VCaP (cell line): ENCODE results near the gene PBXIP1.

Experiments used
- H3K27ac ChIP-seq: fragments of 450-650 bp; 2 replicates; pipeline ENCODE4 v1.5.1; 2017
- TF ChIP-seq, protein P1 (sequence below): fragments of 450-650 bp; conservative IDR thresholded peaks from 2 replicates; pipeline ENCODE4 v1.5.1; 2017; ENCODE audit warnings: mild to moderate bottlenecking, moderate library complexity

PBXIP1 gene

DNA sequence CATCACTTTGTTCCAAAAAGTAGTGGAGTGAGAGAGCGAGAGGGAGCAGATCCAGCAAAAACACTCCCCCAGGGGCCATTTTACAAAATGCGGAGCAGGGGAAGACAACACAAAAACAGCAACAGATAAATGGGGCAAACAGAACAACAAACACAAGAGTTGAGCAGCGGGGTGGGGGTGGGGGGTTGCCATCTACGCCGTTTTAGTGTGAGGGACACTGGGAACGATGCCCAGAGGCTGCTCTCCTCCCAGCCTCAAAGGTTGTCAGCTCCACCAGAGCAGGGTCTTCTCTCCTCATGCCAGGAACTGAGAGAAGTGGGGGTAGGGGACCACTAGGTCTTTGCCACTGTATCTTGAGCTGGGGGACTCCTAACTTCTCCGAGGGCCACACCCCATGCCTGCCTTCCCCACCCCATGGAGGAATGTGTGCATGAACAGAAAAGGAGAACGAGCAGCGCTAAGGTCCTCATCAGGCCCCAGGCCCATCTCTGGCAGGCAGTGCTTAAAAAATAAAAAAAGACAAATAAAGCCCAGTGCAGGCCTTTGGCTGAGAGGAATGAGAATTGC lies 1.3 kb upstream of the PBXIP1 start:
- TF ChIP-seq, protein P1, sequence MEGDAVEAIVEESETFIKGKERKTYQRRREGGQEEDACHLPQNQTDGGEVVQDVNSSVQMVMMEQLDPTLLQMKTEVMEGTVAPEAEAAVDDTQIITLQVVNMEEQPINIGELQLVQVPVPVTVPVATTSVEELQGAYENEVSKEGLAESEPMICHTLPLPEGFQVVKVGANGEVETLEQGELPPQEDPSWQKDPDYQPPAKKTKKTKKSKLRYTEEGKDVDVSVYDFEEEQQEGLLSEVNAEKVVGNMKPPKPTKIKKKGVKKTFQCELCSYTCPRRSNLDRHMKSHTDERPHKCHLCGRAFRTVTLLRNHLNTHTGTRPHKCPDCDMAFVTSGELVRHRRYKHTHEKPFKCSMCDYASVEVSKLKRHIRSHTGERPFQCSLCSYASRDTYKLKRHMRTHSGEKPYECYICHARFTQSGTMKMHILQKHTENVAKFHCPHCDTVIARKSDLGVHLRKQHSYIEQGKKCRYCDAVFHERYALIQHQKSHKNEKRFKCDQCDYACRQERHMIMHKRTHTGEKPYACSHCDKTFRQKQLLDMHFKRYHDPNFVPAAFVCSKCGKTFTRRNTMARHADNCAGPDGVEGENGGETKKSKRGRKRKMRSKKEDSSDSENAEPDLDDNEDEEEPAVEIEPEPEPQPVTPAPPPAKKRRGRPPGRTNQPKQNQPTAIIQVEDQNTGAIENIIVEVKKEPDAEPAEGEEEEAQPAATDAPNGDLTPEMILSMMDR = no peak
- H3K27ac ChIP-seq = peak overlapping the region; percentile 66

DNA sequence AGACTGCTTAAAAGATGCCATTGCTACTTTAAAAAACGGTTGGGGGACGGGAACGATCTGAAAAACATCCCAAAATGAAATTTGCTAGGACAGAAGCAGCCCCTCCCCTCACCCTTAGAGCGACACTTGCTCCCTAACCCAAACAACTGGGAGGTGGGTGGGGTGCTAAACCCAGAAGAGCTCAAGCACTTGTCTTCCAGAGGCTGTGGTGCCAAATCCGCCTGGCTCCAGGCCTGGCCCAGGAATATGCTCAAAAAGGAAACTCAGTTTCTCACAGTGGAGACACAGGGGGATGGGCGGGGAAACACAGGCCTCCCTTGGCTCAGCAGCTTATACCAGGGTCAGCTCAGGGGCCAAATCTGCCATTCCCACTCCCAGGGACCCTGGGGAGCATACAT lies 644 bp upstream of the PBXIP1 start:
- TF ChIP-seq, protein P1 = no peak
- H3K27ac ChIP-seq = peak overlapping the region; percentile 66

DNA sequence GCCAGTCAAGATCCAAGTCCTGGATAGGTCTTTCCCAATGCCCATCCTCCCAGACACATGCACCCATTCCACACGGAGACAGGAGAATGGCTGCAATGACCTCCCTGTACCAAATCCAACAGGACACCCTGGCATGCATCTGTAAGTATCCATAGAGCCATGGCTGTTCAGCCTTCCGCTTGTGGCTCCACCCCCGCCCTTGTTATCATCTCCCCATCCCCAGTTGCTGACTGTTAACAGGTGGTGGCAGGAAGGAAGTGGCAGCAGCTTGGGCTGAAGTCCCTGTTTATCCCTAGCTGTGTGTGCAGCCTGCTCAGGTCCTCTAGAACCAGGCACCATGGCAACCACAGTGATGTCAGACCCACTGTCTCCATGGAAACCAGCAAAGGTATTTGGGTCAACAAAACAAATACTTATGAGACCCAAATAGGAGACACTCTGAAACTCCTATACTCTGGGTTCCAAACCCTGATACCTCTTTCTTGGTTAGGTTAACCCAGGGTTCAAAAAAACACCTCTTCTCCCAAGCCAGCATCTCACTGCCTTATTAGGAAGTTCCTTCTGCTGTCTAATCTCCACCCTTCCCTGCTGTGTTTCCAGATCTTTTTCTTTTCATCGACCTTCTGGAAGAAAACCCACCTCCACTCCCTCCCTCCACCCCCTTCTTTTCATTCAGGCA lies 721 bp downstream of the PBXIP1 start:
- H3K27ac ChIP-seq = peak overlapping the region; percentile 66
- TF ChIP-seq, protein P1 = no peak

DNA sequence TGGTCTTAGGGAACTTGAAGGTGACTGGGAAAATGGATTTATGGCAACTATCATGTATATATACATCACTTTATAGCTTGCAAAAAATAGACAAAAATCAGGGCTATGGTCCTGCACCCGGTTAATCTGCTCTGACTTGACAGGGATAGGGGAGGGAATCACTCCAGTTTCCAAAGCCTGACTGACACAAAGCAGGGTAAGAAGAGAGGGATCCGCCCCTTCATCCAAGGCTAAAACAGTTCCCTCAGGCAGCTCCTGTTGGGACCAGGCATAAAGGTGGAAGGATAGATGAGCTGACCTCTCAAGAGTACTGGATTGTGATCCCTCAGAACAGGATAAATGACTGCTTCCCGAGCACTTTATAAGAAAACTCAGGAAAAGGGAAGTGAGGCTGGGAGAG lies 1.4 kb downstream of the PBXIP1 start:
- H3K27ac ChIP-seq = no peak overlapping the region
- TF ChIP-seq, protein P1 = no peak

DNA sequence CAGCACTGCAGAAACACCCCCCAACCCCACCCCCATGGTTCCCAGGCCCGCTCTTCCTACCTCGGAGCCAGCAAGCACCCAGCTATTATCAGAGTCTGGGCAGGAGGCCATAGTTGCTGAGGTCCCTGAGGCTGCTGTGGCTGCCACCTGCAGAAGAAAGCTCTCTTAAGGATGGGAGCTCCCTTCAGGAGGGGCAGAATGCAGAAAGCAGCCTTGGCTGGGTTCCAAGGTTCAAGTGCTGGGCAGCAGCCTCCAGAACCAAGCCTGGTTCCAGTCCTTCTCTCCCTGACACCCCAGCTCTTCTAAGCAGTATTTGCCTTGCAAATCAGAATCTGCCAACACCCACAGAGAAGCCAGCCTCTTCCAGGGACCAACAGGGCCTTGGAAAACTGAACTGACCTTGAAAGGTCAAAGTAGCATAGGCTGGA lies 2.3 kb downstream of the PBXIP1 start:
- TF ChIP-seq, protein P1 = no peak
- H3K27ac ChIP-seq = no peak overlapping the region

DNA sequence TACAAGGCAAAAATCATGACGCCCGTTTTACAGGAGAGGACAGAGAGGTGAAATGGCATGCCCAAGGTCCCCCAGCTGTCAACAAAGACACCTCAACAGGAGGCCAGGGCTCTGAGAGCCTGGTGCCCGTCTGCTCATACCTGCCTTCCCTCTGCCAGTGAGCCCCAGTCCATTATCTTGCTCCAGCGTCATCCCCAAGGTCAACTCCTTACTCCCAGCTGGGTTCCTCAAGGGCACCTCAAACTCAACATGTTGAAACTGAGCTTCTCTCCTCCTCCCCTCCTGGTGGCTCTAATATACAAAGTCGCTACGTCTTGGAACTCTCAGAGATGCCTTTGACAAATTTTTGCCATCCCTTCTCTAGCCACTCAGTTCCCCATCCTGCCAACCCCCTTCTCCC lies 3.2 kb downstream of the PBXIP1 start:
- no peak overlapping the region for H3K27ac ChIP-seq
- TF ChIP-seq, protein P1 = no peak

DNA sequence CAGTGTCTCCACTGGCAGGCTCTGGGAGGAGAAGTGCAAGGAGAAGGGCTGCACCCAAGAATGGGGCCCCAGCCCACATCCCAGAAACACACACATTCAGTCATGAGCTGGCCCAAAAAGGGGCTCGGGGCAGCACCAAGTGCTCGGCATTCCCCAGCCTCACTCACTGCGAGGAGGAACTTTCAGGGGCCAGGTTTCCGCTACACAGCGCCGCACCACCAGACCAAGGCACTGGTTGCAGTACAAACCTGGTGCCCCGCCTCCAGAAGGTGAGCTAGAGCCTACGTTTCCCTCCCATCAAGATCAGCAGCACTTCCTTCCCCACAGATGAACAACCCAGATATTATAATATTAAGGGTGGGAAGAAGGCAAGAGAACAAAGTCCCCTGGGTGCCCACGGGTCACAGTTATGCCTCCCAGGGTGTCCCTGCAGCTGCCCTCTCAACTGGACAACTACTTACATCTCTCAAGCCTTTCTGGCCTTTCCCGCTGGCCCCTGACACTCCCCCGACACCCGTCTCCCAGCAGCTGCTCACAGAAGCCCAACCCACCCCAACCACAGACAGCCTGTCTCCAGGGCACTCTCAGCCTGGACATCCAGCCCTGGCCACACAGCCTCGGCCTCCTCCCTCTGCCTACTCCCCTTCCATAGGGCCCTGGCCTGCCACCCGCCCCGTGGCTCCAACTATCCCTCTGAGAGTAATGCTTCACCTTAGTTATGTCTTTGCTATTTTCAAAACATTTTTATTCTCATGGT lies 3.8 kb downstream of the PBXIP1 start:
- no peak overlapping the region for H3K27ac ChIP-seq
- TF ChIP-seq, protein P1 = no peak
